GM19455 (cell line): ENCODE results near the gene FGGY.
"Not testable (repeated sequence)": the region's sequence is repeated elsewhere in the genome, so short reads cannot be mapped to it uniquely, and the experiment has no call there.

Experiments
- ATAC-seq: cut with Tn5 transposase; IDR thresholded peaks from one replicate; pipeline ENCODE4 v1.9.1; 2021; ENCODE audit not compliant: unreplicated experiment

Gene FGGY

GRCh38 chr1:59609245-59609644 is 312.4 kb downstream of the FGGY start:
- no peak for ATAC-seq

GRCh38 chr1:59610499-59610898 is 313.6 kb downstream of the FGGY start:
- ATAC-seq, result not testable (repeated sequence)

GRCh38 chr1:59617434-59617833 is 320.5 kb downstream of the FGGY start:
- no peak for ATAC-seq

- no peak for ATAC-seq
Measured at GRCh38 chr1:59619557-59619956, 322.7 kb downstream of the FGGY start.

GRCh38 chr1:59625384-59625783 is 328.5 kb downstream of the FGGY start:
- no peak for ATAC-seq

GRCh38 chr1:59631561-59632255 is 334.8 kb downstream of the FGGY start:
- no peak for ATAC-seq

- no peak for ATAC-seq
Measured at GRCh38 chr1:59635097-59635496, 338.2 kb downstream of the FGGY start.

GRCh38 chr1:59638231-59638711 is 341.4 kb downstream of the FGGY start:
- ATAC-seq, result no peak

- ATAC-seq, result no peak
Measured at GRCh38 chr1:59639266-59639665, 342.4 kb downstream of the FGGY start.

- ATAC-seq, result no peak
Measured at GRCh38 chr1:59640851-59641250, 344.0 kb downstream of the FGGY start.

- ATAC-seq, result no peak
Measured at GRCh38 chr1:59641836-59642235, 344.9 kb downstream of the FGGY start.

GRCh38 chr1:59643526-59643925 is 346.6 kb downstream of the FGGY start:
- no peak for ATAC-seq

GRCh38 chr1:59645893-59646292 is 349.0 kb downstream of the FGGY start:
- no peak for ATAC-seq

- ATAC-seq, result not testable (repeated sequence)
Measured at GRCh38 chr1:59653142-59653958, 356.5 kb downstream of the FGGY start.

- ATAC-seq, result no peak
Measured at GRCh38 chr1:59653968-59654367, 357.1 kb downstream of the FGGY start.

GRCh38 chr1:59657873-59658465 is 361.1 kb downstream of the FGGY start:
- ATAC-seq, result no peak

- no peak for ATAC-seq
Measured at GRCh38 chr1:59664166-59664565, 367.3 kb downstream of the FGGY start.

- ATAC-seq, result no peak
Measured at GRCh38 chr1:59666106-59666505, 369.2 kb downstream of the FGGY start.

GRCh38 chr1:59667020-59667419 is 370.1 kb downstream of the FGGY start:
- no peak for ATAC-seq

GRCh38 chr1:59669752-59670312 is 372.9 kb downstream of the FGGY start:
- ATAC-seq, result no peak

GRCh38 chr1:59670662-59671061 is 373.8 kb downstream of the FGGY start:
- ATAC-seq, result no peak
